ENCODE measurements around the gene BRIP1.
"Not testable (repeated sequence)": the region's sequence is repeated elsewhere in the genome, so short reads cannot be mapped to it uniquely, and the experiment has no call there.

The BRIP1 gene

DNA sequence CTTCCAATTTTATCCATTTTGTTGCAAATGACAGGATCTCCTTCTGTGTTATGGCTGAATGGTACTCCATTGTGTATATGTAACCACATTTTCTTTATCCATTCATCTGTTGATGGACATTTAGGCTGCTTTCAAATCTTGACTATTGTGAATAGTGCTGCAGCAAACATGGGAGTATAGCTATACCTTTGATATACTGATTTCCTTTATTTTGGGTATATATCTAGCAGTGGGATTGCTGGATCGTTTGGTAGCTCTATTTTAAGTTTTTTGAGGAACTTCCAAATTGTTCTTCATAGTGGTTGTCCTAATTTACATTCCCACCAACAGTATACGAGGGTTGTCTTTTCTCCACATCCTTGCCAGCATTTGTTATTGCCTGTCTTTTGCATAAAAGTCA is 67.8 kb downstream of the BRIP1 start:
- DNase-seq = no peak

DNA sequence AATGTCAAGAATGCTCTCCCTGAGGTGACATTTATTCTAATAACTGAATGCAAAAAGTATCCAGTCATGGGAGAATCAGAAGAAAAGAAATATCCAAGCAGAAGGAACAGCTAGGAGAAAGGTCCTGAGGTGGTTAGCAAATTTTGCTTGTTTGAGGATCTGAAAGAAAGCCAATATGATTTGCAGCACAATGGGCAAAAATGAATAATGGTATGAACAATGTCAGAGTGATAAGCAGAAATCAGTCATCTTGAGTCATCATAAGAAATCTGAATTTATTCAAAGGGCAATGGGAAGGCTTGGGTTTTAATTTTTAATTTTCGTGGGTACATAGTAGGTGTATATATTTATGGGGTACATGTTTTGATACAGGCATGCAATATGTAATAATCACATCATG is 68.5 kb downstream of the BRIP1 start:
- DNase-seq = no peak

DNA sequence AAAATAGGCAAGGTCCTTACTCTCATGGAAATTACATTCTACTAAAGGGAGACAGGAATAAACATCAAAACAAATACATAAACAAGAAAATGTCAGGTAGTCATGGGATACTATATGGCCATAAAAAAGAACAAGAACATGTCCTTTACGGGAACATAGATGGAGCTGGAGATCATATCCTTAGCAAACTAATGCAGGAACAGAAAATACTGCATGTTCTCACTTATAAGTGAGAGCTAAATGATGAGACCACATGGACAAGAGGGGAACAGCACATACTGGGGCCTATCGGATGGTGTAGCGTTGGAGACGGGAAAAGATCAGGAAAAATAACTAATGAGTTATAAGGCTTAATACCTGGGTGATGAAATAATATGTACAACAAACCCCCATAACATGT is 69.1 kb downstream of the BRIP1 start:
- no peak for DNase-seq

DNA sequence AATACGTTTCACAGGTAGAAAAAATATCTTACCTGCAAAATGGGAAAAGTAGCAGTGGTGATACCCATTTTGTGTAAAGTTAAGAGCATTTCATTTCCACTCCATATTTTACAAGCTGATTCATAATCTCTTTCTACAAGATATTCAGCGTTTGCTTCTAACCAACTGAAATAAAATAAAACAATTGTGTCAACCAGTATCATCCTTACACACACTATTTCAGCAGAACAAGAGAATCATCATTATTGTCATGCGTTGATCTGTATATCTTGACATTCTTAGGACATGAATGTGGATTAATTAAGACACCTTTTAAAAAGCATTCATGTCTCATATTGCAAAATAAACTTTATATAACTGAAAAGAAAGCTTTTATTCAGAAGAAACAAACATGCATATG is 69.8 kb downstream of the BRIP1 start:
- no peak for DNase-seq

DNA sequence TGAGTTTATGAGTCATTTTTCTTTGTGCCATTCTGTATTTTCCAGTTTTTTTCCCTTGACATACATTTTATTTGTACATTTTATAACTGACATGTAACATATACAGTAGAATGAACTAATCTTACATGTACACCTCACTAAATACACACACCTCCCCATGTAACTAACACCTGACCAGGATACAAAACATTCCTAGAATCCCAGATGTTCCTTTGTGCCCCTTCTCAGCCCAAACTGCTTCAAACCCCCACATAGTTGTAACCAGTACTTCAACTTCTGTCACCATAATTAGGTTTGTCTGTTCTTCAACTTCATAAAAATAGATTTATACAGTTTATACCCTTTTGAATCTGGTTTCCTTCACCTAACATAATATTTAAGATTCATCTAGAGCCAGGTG is 73.5 kb downstream of the BRIP1 start:
- no peak for DNase-seq

DNA sequence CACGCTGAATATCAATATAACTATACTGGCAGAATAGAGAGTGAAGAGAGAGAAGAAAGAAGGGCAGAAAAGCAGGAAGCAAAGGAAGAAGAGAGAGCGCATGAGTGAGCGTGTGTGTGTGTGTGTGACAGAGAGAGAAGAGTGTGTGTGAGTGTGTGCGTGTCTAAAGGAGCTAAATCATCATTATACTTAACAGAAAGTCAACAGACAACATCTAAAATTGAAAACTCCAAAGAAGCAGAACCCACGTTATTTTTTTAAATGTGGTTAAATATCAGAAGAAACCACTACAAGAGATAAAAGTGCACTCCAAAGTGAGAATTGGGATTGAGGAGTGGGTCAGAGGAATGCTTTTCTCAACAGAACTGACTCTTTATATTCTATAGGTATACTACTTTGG is 77.2 kb downstream of the BRIP1 start:
- DNase-seq = no peak

DNA sequence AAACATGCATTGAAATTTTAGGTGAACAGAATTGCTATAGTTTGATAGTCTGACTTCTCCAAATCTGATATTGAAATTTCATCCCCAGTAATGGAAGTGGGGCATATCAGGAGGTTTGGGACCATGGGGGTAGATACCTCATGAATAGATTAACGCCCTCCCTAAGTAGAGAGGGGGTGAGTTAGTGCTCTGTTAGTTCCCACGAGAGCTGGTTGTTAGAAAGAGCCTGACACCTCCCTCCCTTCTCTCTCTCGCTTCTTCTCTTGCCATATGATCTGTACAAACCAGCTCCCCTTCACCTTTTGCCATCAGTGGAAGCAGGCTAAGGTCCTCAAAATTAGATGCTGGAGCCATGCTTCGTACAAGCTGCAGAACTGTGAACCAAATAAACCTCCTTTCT is 78.8 kb downstream of the BRIP1 start:
- DNase-seq = no peak

DNA sequence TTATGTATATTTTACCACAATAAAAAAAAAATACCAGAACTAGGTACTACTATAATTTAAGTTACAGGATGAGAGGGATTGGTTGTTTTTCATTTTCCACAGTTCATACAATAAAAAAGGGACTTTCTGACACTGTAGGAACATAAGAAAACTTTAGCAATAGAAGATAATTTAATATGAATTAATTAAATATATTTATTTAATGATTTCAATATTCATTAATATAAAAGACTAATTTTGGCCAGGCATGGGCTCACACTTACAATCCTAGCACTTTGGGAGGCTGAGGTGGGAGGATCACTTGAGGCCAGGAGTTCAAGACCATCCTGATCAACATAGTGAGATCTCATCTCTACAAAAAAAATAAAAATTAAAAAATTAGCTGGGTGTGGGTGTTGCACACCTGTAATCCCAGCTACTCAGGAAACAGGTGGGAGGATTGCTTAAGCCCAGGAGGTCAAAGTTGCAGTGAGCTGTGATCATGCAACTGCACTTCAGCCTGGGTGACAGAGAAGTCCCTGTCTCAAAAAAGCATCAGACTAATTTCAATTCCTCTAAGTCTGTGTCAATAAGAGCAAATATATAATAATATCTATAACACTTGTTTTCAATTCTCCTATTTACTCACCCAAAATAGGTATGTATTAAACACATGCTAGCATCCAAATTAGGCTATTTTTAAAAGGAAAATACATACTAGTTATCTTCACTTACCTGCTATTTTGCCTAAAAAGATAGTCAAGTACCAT is 79.6 kb downstream of the BRIP1 start:
- no peak for DNase-seq

DNA sequence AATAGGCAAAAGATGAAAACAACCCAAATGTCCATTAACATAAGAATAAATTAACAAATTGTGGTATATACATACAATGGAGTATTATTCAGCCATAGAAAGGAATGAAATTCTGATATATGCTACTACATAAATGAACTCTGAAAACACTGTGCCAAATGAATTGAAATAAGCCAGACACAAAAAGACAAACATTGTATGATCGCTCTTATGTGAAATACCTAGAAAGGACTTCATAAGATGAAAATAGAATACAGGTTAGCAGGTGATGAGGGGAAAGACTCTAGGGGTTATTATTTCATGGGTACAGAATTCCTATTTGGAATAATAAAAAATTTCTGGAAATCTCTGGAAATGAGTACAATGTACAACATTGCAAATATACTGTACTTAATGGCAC is 80.2 kb downstream of the BRIP1 start:
- no peak for DNase-seq

DNA sequence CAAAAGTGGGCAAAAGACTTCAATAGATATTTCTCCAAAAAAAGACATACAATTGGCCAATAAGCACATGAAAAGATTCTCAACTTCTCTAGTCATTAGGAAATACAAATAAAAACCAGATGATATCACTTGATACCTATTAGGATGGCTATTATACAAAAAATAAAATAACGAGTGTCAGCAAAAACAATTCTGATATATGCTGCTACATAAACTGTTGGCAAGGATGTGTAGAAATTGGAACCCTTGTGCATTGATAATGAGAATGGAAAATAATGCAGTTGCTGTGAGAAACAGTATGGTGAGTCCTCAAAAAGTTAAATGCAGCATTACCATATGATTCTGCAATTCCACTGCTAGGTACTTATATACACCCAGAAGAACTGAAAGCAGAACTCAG is 80.6 kb downstream of the BRIP1 start:
- no peak for DNase-seq

DNA sequence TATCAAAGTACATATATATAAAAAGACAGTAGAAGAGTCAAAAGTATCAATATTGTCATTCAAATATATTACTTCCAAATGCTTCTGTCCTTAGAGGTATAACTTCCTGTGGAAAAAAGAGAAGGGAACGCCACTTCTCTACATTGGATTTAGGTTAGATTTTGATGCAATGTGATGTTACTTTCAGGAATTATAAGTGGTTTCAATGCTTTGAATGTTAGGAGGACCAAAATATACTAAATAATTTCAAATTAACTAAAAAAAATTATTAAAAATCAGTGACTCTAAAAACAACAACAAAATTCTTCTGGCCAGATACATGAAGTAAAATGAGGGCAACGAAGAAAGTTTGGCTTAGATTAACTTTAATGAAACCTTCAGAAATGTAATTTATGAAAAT is 88.0 kb downstream of the BRIP1 start:
- DNase-seq = no peak

DNA sequence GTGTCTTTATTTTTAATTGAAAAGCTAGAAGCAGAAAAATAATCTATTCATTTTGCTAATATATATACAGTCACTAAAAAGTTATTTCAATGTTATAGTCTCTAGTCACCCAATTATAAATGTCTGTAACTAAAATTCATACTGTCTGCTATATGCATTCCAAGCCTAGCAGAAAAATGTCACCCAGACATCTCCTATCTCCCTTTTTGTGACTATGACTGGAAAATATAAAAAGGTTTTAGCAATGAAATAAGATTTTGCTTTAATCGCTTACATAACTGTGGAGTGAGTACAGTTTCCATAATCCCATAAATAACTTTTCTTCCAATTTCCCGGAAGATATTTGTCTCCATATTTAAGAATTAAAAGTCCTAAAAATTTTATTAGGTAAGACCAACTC is 88.6 kb downstream of the BRIP1 start:
- DNase-seq = no peak

DNA sequence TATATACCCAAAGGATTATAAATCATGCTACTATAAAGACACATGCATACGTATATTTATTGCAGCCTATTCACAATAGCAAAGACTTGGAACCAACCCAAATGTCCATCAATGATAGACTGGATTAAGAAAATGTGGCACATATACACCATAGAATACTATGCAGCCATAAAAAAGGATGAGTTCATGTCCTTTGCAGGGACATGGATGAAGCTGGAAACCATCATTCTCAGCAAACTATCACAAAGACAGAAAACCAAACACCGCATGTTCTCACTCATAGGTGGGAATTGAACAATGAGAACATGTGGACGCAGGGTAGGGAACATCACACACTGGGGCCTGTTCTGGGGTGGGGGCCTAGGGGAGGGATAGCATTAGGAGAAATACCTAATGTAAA is 89.2 kb downstream of the BRIP1 start:
- DNase-seq = not testable (repeated sequence)

DNA sequence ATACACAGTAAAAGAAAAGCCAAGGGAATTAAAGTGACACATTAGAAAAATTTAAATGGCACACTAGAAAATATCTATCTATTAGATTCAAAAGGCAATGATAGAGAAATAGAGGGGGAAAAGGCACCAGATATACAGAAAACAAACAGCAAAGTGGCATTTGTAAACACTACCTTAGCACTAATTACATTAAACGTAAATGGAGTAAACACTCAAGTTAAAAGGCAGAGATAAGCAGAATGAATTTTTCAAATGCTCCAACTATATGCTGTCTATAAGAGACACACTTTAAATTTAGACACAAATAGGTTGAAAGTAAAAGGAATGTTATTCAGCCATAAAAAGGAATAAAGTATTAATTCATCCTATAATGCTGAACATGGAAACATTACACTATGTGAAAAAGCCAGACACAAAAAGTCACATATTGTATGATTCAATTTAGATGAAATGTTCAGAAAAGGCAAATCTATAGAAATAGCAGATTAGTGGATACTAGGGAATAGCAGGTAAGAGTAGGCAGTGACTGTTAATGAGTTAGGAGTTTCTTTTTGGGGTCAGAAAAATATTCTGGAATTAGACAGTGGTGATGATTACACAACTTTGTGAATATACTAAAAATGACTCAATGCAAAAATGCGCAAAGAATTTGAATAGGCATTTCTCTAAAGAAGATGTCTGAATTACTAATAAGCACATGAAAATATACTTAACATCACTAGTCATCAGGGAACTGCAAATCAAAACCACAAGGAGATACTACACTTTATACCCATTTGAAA is 92.4 kb downstream of the BRIP1 start:
- no peak for DNase-seq

DNA sequence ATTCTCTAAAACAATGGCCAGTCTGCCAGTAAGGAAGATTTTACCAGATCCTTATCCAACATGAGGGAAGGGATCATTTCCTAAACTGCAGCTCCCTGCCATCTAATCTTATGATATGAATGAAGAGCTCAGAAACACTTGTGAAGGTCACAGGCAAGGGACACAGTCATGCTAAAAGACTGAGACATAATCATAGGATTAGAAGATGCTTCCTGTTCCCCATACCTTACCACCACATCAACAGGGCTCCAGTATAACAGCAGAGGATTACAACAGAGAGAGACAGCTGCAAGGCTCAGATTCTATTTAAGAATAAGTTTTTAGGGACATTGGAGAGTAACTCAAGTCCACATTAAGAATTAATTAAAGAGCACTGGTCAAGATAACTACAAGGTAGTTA is 93.3 kb downstream of the BRIP1 start:
- no peak for DNase-seq

DNA sequence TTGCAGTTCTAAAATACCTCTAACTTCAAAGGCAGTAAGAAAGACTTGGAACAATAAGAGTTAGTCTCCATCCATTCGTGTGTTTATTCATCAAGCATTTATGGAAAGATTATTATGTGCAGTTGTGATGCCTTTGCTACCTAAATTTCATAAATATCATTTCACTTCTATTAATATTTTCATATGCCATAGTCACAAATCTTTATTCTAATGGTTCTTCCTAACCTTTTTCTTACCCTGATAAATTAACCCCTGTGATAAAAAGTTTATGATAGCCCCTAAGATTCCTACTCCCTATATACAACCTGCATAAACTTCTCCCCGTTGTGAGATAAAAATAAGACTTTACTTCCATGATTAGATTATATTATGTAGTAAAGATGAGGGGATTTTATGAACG is 94.9 kb downstream of the BRIP1 start:
- no peak for DNase-seq

DNA sequence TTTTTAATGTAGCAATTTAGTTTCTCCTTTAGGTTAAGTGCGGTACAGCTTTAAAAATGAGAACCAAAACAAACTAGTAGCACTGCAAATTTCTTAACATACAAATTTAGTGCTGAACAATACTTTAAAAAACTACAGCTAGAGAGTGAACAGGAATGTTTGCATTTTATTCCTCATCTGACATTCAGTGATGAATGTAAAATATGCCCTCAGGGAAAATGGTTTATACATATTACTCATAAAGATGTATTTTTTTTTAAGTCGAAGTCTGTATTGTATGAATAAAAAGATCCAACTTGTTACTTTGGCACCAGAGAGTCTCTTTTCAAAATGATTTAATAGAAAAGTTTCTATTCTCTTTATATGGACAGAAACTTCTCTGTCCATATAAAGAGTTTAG is 96.8 kb downstream of the BRIP1 start:
- no peak for DNase-seq

DNA sequence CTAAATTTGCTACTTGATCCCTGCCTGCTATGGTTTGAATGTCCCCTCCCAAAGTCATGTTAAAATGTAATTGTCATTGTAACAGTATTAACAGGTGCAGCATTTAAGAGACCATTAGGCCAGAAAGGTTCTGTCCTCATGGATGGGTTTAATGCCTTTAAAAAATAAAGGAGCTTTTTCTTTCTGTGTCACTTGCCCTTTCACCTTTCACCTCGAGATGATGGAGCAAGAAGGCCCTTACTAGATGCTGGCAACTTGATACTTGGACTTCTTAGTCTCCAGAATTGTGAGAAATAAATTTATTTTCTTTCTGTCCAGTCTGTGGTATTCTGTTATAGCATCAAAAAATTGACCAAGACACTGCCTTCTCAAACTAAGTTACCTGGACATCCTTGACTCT is 98.5 kb downstream of the BRIP1 start:
- DNase-seq = no peak

DNA sequence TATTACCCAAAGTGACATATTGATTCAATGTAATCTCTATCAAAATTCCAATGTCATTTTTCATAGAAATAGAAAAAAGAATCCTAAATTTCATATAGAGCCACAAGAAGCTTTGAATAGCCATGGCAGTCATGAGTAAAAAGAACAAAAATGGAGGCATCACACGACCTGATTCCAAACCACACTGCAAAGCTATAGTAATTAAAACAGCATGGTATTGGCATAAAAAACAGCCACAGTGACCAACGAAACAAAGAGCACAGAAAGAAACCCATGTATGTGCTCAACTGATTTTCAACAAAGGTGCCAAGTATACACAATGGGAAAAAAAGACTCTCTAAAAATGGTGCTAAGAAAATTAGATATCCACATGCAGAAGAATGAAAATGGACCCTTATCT is 101.5 kb downstream of the BRIP1 start:
- no peak for DNase-seq

DNA sequence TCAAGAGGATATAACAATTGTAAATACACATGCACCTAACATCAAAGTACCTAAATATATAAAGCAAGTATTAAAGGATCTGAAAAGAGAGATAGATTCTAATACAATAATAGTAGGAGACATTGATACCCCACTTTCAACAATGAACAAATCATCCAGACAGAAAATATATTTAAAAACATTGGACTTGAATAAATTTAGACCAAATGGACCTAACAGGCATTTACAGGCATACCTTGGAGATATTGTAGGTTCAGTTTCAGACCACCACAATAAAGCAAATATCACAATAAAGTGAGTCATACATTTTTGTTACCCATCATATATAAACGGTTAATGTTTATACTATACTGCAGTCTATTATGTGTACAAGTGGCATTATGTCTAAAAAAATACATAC is 104.0 kb downstream of the BRIP1 start:
- DNase-seq = no peak

DNA sequence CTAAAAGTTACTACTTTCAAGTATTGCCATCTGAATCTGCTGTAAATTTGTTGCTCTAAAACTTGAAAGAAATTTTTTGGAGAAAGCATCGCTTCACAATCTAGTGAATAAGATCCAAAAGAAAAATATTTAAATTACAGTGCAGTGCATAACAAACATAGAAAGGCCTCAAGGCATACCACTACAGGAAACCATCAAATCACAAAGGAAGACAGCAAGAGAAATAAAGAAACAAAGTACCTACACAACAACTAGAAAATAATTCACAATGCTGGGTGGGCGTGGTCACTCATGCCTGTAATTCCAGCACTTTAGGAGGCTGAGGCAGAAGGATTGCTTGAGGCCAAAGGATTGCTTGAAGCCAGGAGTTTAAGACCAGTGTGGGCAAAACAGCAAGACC is 104.9 kb downstream of the BRIP1 start:
- no peak for DNase-seq

DNA sequence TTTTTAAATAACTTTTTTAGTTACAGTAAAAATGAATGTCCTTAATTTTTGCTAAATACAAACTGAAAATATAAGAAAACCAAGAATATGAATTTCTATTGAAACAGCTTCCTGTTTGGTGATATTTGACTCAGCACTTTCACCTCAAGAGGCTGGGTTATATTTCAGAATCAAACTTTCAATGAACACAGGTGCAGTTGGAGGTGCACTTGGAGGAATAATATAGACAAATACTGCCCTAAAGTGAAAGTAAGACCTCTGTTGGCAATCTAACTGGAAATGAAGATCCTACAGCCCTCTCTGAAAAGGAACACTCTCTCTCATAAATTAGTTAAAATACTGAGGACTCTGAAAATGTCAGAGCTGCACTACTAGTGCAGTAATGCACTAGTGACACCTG is 106.2 kb downstream of the BRIP1 start:
- DNase-seq = no peak

DNA sequence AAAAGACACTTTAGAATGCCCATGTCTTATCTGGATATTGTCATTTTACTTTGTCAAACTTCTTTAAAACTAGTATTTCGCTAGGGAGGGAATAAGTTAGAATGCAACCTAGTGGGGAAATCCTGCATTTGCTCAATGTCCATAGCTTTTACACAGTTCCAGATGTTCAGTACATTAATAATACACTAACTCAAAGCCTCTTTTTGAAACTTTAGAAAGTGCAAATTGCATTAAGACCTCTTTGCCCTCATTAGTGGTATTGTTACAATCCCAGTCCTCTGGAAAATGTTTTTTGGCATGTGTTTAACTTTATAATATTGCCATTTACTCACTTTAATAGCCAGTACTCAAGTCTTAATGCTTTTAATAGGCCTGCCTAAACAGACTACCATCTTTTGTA is 106.8 kb downstream of the BRIP1 start:
- DNase-seq = no peak

DNA sequence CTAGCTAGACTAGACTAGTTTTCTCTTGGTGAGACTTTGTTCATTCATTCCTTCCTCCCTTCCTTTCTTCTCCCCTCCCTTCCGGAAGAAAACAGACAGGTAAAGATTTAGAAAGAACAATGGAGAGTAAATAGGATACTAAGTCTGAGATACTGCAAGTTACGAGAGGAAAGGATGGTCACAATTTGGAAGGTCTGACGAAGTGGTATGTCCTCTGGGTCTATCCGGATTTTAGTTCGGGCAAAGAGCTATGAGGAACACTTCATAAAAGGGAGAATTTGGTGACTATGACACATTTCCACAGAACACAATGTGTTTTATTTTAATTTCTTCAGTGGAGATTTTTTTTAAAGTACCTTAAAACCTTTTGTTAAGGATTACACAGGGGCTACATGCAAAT is 107.7 kb downstream of the BRIP1 start:
- no peak for DNase-seq

DNA sequence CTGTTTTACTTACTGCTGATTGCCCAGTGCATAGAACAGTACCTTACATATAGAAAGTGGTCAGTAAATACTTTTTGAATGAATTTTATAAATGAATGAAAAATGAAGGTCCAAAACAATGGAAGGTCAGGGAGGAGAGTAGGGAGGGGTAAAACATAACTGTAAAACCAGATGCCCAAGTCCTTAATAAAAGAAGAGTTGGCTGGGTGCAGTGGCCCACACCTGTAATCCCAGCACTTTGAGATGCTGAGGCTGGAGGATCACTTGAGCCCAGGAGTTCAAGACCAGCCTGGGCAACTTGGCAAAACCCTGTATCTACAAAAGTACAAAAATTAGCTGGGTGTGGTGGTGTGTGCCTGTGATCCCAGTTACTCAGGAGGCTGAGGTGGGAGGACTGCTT is 108.2 kb downstream of the BRIP1 start:
- no peak for DNase-seq

All from hematopoietic multipotent progenitor cell treated with erythropoietin and hydrocortisone succinate and interleukin-3 and kit ligand, for 8 days (in vitro differentiated cells).